Measurements from ENCODE around the gene DNAJB4. TPM values are rescaled to one million over a fixed set of nuclear protein-coding genes. Genes with fewer than 3 reads are reported as not detected.

The DNAJB4 gene
- total RNA-seq, 4 donors from 2014 or later = 16.8 to 30.2 (median 24.9) TPM

- H3K4me3 ChIP-seq = no peak overlapping the region
- peaks cover 99% of the 10 kb centered on the region for H3K36me3 ChIP-seq
- DNase-seq (ENCODE audit: low spot score in 2 of 2) = no peak
- no peaks in the 10 kb centered on the region for H3K9me3 ChIP-seq
- WGBS = 93% methylated on average over 2 of the region's 2 CpGs
- no peaks in the 10 kb centered on the region for H3K4me1 ChIP-seq
- no peaks in the 10 kb centered on the region for H3K27me3 ChIP-seq
- no peak overlapping the region for H3K27ac ChIP-seq
- TF ChIP-seq CTCF (IDR thresholded peaks at IDR 0.05) = no peak
- no peak for TF ChIP-seq POLR2A (IDR thresholded peaks at IDR 0.05)
- TF ChIP-seq POLR2AphosphoS5 (IDR thresholded peaks at IDR 0.05) = no peak
- TF ChIP-seq EP300 (IDR thresholded peaks at IDR 0.05) = no peak
Observed at GRCh38 chr1:77961392-77961791, 43.3 kb upstream of the DNAJB4 start.

GRCh38 chr1:77966291-77966690, 38.4 kb upstream of the DNAJB4 start:
- no peak for DNase-seq (ENCODE audit: low spot score in 2 of 2)
- Histone ChIP-seq H3K27me3 (no peaks in the 10 kb centered on the region), H3K4me1 (peaks cover 5% of the 10 kb centered on the region), H3K36me3 (peaks cover 79% of the 10 kb centered on the region), H3K9me3 (no peaks in the 10 kb centered on the region), H3K4me3 (no peak overlapping the region), H3K27ac (no peak overlapping the region)
- WGBS = 71% methylated on average over 3 of the region's 3 CpGs
- no peak for TF ChIP-seq EP300 (IDR thresholded peaks at IDR 0.05)

- peaks cover 40% of the 10 kb centered on the region for H3K36me3 ChIP-seq
- H3K27me3 ChIP-seq = no peaks in the 10 kb centered on the region
Observed at GRCh38 chr1:77970192-77970591, 34.5 kb upstream of the DNAJB4 start.

GRCh38 chr1:77972080-77972479, 32.7 kb upstream of the DNAJB4 start:
- peaks cover 31% of the 10 kb centered on the region for H3K4me1 ChIP-seq
- H3K4me3 ChIP-seq = no peak overlapping the region
- no peak overlapping the region for H3K27ac ChIP-seq
- DNase-seq (ENCODE audit: low spot score in 2 of 2) = no peak
- H3K27me3 ChIP-seq = no peaks in the 10 kb centered on the region
- 91% methylated on average over 3 of the region's 3 CpGs for WGBS
- H3K9me3 ChIP-seq = no peaks in the 10 kb centered on the region
- TF ChIP-seq EP300 (IDR thresholded peaks at IDR 0.05) (no peak), CTCF (IDR thresholded peaks at IDR 0.05) (no peak), POLR2A (IDR thresholded peaks at IDR 0.05) (no peak), POLR2AphosphoS5 (IDR thresholded peaks at IDR 0.05) (no peak)
- peaks cover 21% of the 10 kb centered on the region for H3K36me3 ChIP-seq

More at GRCh38 chr1:77970192-77970591, 34.5 kb upstream of the DNAJB4 start:
- WGBS = 49% methylated on average over 1 of the region's 1 CpG
- TF ChIP-seq POLR2AphosphoS5 (IDR thresholded peaks at IDR 0.05) (no peak), CTCF (IDR thresholded peaks at IDR 0.05) (no peak), POLR2A (IDR thresholded peaks at IDR 0.05) (no peak), EP300 (IDR thresholded peaks at IDR 0.05) (no peak)
- H3K4me3 ChIP-seq = no peak overlapping the region
- H3K27ac ChIP-seq = no peak overlapping the region
- DNase-seq (ENCODE audit: low spot score in 2 of 2) = no peak
- peaks cover 12% of the 10 kb centered on the region for H3K4me1 ChIP-seq
- no peaks in the 10 kb centered on the region for H3K9me3 ChIP-seq

GRCh38 chr1:77975386-77975785, 29.4 kb upstream of the DNAJB4 start:
- Histone ChIP-seq H3K9me3 (no peaks in the 10 kb centered on the region), H3K36me3 (no peaks in the 10 kb centered on the region), H3K4me1 (peaks cover 49% of the 10 kb centered on the region), H3K27ac (no peak overlapping the region), H3K27me3 (no peaks in the 10 kb centered on the region), H3K4me3 (no peak overlapping the region)
- WGBS = 10% methylated on average over 4 of the region's 4 CpGs
- TF ChIP-seq EP300 (IDR thresholded peaks at IDR 0.05) = no peak
- no peak for TF ChIP-seq CTCF (IDR thresholded peaks at IDR 0.05)
- no peak for TF ChIP-seq POLR2AphosphoS5 (IDR thresholded peaks at IDR 0.05)
- no peak for TF ChIP-seq POLR2A (IDR thresholded peaks at IDR 0.05)
- DNase-seq (ENCODE audit: low spot score in 2 of 2) = no peak

- H3K36me3 ChIP-seq = no peaks in the 10 kb centered on the region
- peak overlapping the region; percentile 84 for H3K4me3 ChIP-seq
- H3K9me3 ChIP-seq = no peaks in the 10 kb centered on the region
- no peaks in the 10 kb centered on the region for H3K27me3 ChIP-seq
- TF ChIP-seq EP300 (IDR thresholded peaks at IDR 0.05) (no peak), POLR2A (IDR thresholded peaks at IDR 0.05) (no peak), POLR2AphosphoS5 (IDR thresholded peaks at IDR 0.05) (no peak), CTCF (IDR thresholded peaks at IDR 0.05) (no peak)
- DNase-seq (ENCODE audit: low spot score in 2 of 2) = no peak
- H3K4me1 ChIP-seq = peaks cover 54% of the 10 kb centered on the region
- no peak overlapping the region for H3K27ac ChIP-seq
- WGBS = 22% methylated on average over 2 of the region's 2 CpGs
Observed at GRCh38 chr1:77975907-77976306, 28.8 kb upstream of the DNAJB4 start.

Data from suprapubic skin (tissue), 4 donors.